H1 (cell line): ENCODE results near the gene MAP3K14. TPM values are rescaled to one million over a fixed set of nuclear protein-coding genes. Genes with fewer than 3 reads are reported as not detected.

ENCODE experiments used
- CTCF ChIA-PET: fragments of 300-600 bp; sonication (Branson Sonifier 250); formaldehyde crosslinking; loops from one replicate; lab custom pipeline; 2021; ENCODE audit not compliant: partially characterized antibody; lab: Charles Lee
- POLR2A ChIA-PET: fragments of 300-600 bp; sonication (Branson Sonifier 250); formaldehyde crosslinking; loops from one replicate; lab custom pipeline; 2021; ENCODE audit warnings: inconsistent platforms; ENCODE audit not compliant: partially characterized antibody; lab: Charles Lee
- DNase-seq, 2 experiments: peaks; one replicate each; pipeline versions ENCODE4 v3.0.0 to v3.0.0-alpha.2; 2010 to 2022; ENCODE audit warnings: low spot score in 2 of 2, low read depth in 1 of 2, mixed read lengths in 1 of 2
- FAIRE-seq: peaks from 2 replicates; lab custom pipeline; 2011; peaks lifted over from hg19 to GRCh38; lab: Jason Lieb, UNC
- H2AFZ ChIP-seq: 2 replicates; pipeline ENCODE4 v1.8.1; 2012; ENCODE audit warnings: low read length, inconsistent platforms
- H2AK5ac ChIP-seq: 2 replicates; pipeline ENCODE4 v1.6.1; 2013; ENCODE audit warnings: low read depth, low read length
- H2BK120ac ChIP-seq: replicated peaks from 2 replicates; pipeline ENCODE3; 2013; ENCODE audit warnings: low read depth, low read length, inconsistent platforms
- H2BK12ac ChIP-seq: 2 replicates; pipeline ENCODE4 v1.6.1; 2013; ENCODE audit warnings: low read depth, low read length
- H2BK15ac ChIP-seq: 2 replicates; pipeline ENCODE4 v1.6.1; 2013; ENCODE audit warnings: low read length
- H2BK20ac ChIP-seq: 2 replicates; pipeline ENCODE4 v1.6.1; 2013; ENCODE audit warnings: low read length
- H2BK5ac ChIP-seq: 2 replicates; pipeline ENCODE4 v1.6.1; 2013; ENCODE audit warnings: low read depth, low read length
- H3K14ac ChIP-seq: 2 replicates; pipeline ENCODE4 v1.6.1; 2013; ENCODE audit warnings: inconsistent platforms; ENCODE audit not compliant: insufficient read length
- H3K18ac ChIP-seq: 2 replicates; pipeline ENCODE4 v1.6.1; 2013; ENCODE audit warnings: low read length; ENCODE audit errors: extremely low read depth
- H3K23ac ChIP-seq: 2 replicates; pipeline ENCODE4 v1.6.1; 2013; ENCODE audit warnings: inconsistent platforms; ENCODE audit not compliant: insufficient read length
- H3K23me2 ChIP-seq: 2 replicates; pipeline ENCODE4 v1.6.1; 2013; ENCODE audit warnings: low read depth, low read length
- H3K27ac ChIP-seq: 2 replicates; pipeline ENCODE4 v1.6.1; 2011; ENCODE audit warnings: low read depth, low read length, inconsistent platforms
- H3K27me3 ChIP-seq, 4 experiments: replicated peaks in 1 of 4; 1 replicate in 1 of 4; 2 replicates in 3 of 4; pipeline versions ENCODE4 v1.6.1 to v1.8.1; 2011 to 2013; ENCODE audit warnings: low read length in 3 of 4, mild to moderate bottlenecking in 3 of 4, inconsistent platforms in 2 of 4, mixed read lengths in 2 of 4, moderate library complexity in 1 of 4; ENCODE audit not compliant: control insufficient read depth in 3 of 4, insufficient read depth in 3 of 4; ENCODE audit errors: extremely low read depth in 1 of 4
- H3K36me3 ChIP-seq, 4 experiments: 2 replicates each; pipeline versions ENCODE4 v1.6.1 to v1.8.1; 2011 to 2013; ENCODE audit warnings: mild to moderate bottlenecking in 4 of 4, low read length in 3 of 4, moderate library complexity in 2 of 4, control low read depth in 1 of 4, inconsistent platforms in 1 of 4; ENCODE audit not compliant: insufficient read depth in 4 of 4, control insufficient read depth in 2 of 4
- H3K4ac ChIP-seq: replicated peaks from 2 replicates; pipeline ENCODE3; 2013; ENCODE audit warnings: low read length, low read depth, mixed read lengths, inconsistent platforms; ENCODE audit not compliant: insufficient read length
- H3K4me1 ChIP-seq, 4 experiments: replicated peaks in 1 of 4; 1 replicate in 1 of 4; 2 replicates in 3 of 4; pipeline versions ENCODE4 v1.6.1 to v1.8.1; 2011 to 2013; ENCODE audit warnings: low read length in 3 of 4, inconsistent platforms in 2 of 4, mixed read lengths in 1 of 4; ENCODE audit not compliant: insufficient read depth in 4 of 4, control insufficient read depth in 3 of 4
- H3K4me2 ChIP-seq, 2 experiments: 2 replicates each; pipeline versions ENCODE4 v1.6.1 to v1.8.1; 2011 to 2013; ENCODE audit warnings: low read depth in 2 of 2, low read length in 2 of 2, control low read depth in 1 of 2, inconsistent platforms in 1 of 2, mild to moderate bottlenecking in 1 of 2; ENCODE audit not compliant: insufficient read depth in 1 of 2
- H3K4me3 ChIP-seq, 4 experiments: fragments of 200-600, 300-600 bp in 1 of 4; sonication (generic), shearing (Covaris generic), sonication (Bioruptor Twin) in 1 of 4; 2 replicates each; pipeline versions ENCODE4 v1.5.1 to v1.8.1; 2011 to 2016; ENCODE audit warnings: low read length in 4 of 4, low read depth in 3 of 4, control low read depth in 2 of 4, inconsistent platforms in 2 of 4, mild to moderate bottlenecking in 2 of 4, mixed read lengths in 1 of 4, moderate library complexity in 1 of 4; ENCODE audit not compliant: insufficient read depth in 2 of 4; ENCODE audit errors: extremely low read depth in 1 of 4
- H3K56ac ChIP-seq: replicated peaks from 2 replicates; pipeline ENCODE3; 2013; ENCODE audit warnings: low read depth, mild to moderate bottlenecking, mixed read lengths, low read length, inconsistent platforms; ENCODE audit not compliant: insufficient read length
- H3K79me1 ChIP-seq: 2 replicates; pipeline ENCODE4 v1.6.1; 2013; ENCODE audit warnings: low read depth, low read length, control low read depth
- H3K79me2 ChIP-seq, 2 experiments: 2 replicates each; pipeline versions ENCODE4 v1.6.1 to v1.8.1; 2012 to 2013; ENCODE audit warnings: low read length in 2 of 2, mild to moderate bottlenecking in 2 of 2, inconsistent platforms in 1 of 2; ENCODE audit not compliant: insufficient read depth in 2 of 2, control insufficient read depth in 1 of 2
- H3K9ac ChIP-seq, 4 experiments: replicated peaks in 1 of 4; 1 replicate in 1 of 4; 2 replicates in 3 of 4; pipeline versions ENCODE4 v1.6.1 to v1.8.1; 2011 to 2013; ENCODE audit warnings: low read depth in 3 of 4, low read length in 3 of 4, control low read depth in 2 of 4, mild to moderate bottlenecking in 2 of 4, moderate library complexity in 2 of 4, inconsistent platforms in 1 of 4; ENCODE audit errors: extremely low read depth in 1 of 4
- H3K9me3 ChIP-seq, 2 experiments: 2 replicates each; pipeline versions ENCODE4 v1.6.1 to v1.8.1; 2012 to 2013; ENCODE audit warnings: mild to moderate bottlenecking in 2 of 2, moderate library complexity in 2 of 2, control low read depth in 1 of 2, inconsistent platforms in 1 of 2, low read depth in 1 of 2, low read length in 1 of 2, mixed read lengths in 1 of 2; ENCODE audit not compliant: insufficient read depth in 2 of 2
- H4K20me1 ChIP-seq, 2 experiments: replicated peaks in 1 of 2; 2 replicates each; pipeline versions ENCODE3 to v1.8.1; 2011 to 2013; ENCODE audit warnings: inconsistent platforms in 2 of 2, low read length in 2 of 2, mild to moderate bottlenecking in 1 of 2; ENCODE audit not compliant: insufficient read depth in 2 of 2, control insufficient read depth in 1 of 2
- H4K5ac ChIP-seq: 2 replicates; pipeline ENCODE4 v1.6.1; 2013; ENCODE audit warnings: low read length, low read depth, mixed read lengths, inconsistent platforms; ENCODE audit not compliant: insufficient read length
- H4K8ac ChIP-seq: 2 replicates; pipeline ENCODE4 v1.8.0; 2013; ENCODE audit warnings: mild to moderate bottlenecking, moderate library complexity, low read length, inconsistent platforms; ENCODE audit not compliant: insufficient read depth; ENCODE audit errors: extremely low read depth
- H4K91ac ChIP-seq: replicated peaks from 2 replicates; pipeline ENCODE3; 2013; ENCODE audit warnings: low read length, mixed read lengths, inconsistent platforms; ENCODE audit not compliant: insufficient read length
- ASH2L ChIP-seq: fragments of 200-600, 300-600 bp; sonication (generic); IDR thresholded peaks from one replicate; pipeline ENCODE4 v1.7.1; 2017; ENCODE audit warnings: low read length
- KDM4A ChIP-seq: IDR thresholded peaks from one replicate; pipeline ENCODE4 v1.7.1; 2012; ENCODE audit warnings: low read depth, mild to moderate bottlenecking, moderate library complexity, low read length, inconsistent platforms; ENCODE audit not compliant: severe bottlenecking
- SP2 ChIP-seq: IDR thresholded peaks from 2 replicates; pipeline ENCODE4 v1.6.1; 2012; ENCODE audit warnings: mild to moderate bottlenecking, low read length, inconsistent platforms
- SP4 ChIP-seq: IDR thresholded peaks from 2 replicates; pipeline ENCODE4 v1.6.1; 2012; ENCODE audit warnings: low read length, inconsistent platforms
- WGBS, 2 experiments: shearing (Covaris generic) in 1 of 2; methylation state at CpG; one replicate each; pipeline versions ENCODE4 v1.1.6 to v1.1.7; 2013 to 2015; ENCODE audit warnings: low lambda C conversion rate in 2 of 2, mixed read lengths in 2 of 2, inconsistent platforms in 1 of 2, low coverage in 1 of 2, missing lambda C conversion rate in 1 of 2; ENCODE audit not compliant: insufficient replicate concordance in 2 of 2, insufficient coverage in 1 of 2, insufficient read length in 1 of 2; ENCODE audit errors: extremely low coverage in 1 of 2, missing lambda C conversion rate in 1 of 2; 5-methylcytosine and 5-hydroxymethylcytosine counted together
- polyA plus RNA-seq, 7 experiments: library from polyadenylated mRNA; depleted of rRNA in 3 of 7; stranded (reverse) in 5 of 7; unstranded in 2 of 7; fragments of >200 nt in 5 of 7; fragments of 200-250 nt in 2 of 7; gene quantifications; 1 replicate in 5 of 7; 2 replicates in 1 of 7; 4 replicates in 1 of 7; pipeline versions ENCODE4 v1.2.1 to v1.2.3, GENCODE V29; 2011 to 2013; ENCODE audit warnings: missing spikeins in 2 of 7, mixed read lengths in 2 of 7
- total RNA-seq: library from RNA; stranded (reverse); fragmentation: NEBNext Ultra II Directional; extraction: Animal tissue kit (Norgen Biotek cat#: 25700); gene quantifications from 2 replicates; pipeline ENCODE4 v1.2.1, GENCODE V29; 2021

Gene MAP3K14
- total and polyA plus RNA-seq, 2 of the 8 experiments (the other 6 are each of a cell fraction or from before 2014, with no cell fraction given) = 5.2 to 6.1 TPM

DNA sequence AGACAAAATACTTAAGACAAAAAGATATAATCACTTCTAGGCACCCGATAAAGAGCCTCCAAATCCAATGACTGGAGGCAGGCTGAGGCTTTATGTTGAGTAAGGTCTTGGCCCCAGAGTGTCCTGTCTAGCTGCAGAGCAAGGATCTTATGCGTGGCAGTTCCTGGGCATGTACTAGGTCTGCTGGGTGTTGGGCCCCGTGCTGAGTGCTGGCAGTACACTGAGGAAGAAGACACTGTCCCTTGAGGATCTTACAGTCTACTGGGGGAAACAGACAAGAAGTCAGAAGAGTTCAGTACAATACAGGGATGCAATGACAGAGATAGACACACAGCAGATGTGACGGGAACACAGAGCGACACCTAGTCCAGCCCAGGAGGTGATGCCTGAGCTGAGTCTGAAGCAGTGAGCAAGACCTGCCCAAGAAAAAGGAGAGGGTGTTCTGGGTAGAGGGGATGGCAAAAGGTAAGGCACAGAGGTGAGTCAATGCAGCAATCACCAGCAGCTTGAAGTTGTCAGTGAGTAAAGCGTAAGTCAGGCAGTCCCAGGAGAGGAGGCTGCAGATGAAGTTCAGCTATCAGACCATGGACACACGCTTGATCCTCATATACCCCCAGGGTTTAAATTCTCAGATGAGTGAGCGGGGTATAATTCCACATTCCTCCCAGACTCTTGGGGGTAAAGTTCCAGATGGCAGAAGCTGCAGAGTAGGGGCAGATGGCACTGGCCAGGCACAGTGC lies 18.1 kb downstream of the MAP3K14 start:
- WGBS, 2 experiments = 97% methylated on average over 8 of the region's 8 CpGs; no CpG with 5 or more reads in 1 of the 2 experiments
- ChIA-PET CTCF (interaction anchor here (0.7 to 2.0 kb wide), 13 partner anchors 10 to 127 kb away, joined by 3 to 10 read pairs (median 4); no protein-coding TSS in a partner anchor), POLR2A (interaction anchor here (1.2 kb wide), 1 partner anchor 72 kb away, joined by 3 read pairs; no protein-coding TSS in a partner anchor)
- Histone ChIP-seq H2AFZ (no peak overlapping the region), H3K14ac (no peak overlapping the region), H3K27ac (no peak overlapping the region), H4K5ac (no peak overlapping the region), H3K18ac (no peak overlapping the region), H3K23ac (no peak overlapping the region), H2BK20ac (no peak overlapping the region), H3K36me3 (no peaks in the 10 kb centered on the region), H4K91ac (no peak overlapping the region), H3K56ac (no peak overlapping the region), H3K4me3 (no peak overlapping the region), H4K8ac (no peak overlapping the region; the same call in 1 of the 2 replicates), H3K9me3 (no peaks in the 10 kb centered on the region), H2BK15ac (no peak overlapping the region), H2BK12ac (no peak overlapping the region), H3K27me3 (no peaks in the 10 kb centered on the region), H3K79me2 (peaks cover 0 to 4% of the 10 kb centered on the region in 2 experiments; a peak in 1 of 4 replicates), H3K4ac (no peak overlapping the region), H2AK5ac (no peak overlapping the region), H3K23me2 (no peaks in the 10 kb centered on the region), H4K20me1 (peaks cover 3 to 6% of the 10 kb centered on the region in 2 experiments), H3K79me1 (peaks cover 12% of the 10 kb centered on the region), H3K4me1 (no peaks in the 10 kb centered on the region; a peak in 1 of 7 replicates), H3K9ac (peak overlapping the region in 1 of 4 experiments; percentile 28; a peak in 1 of 7 replicates), H3K4me2 (no peak overlapping the region), H2BK5ac (no peak overlapping the region), H2BK120ac (no peak overlapping the region)
- FAIRE-seq = no peak
- DNase-seq = no peak
- TF ChIP-seq SP4 = no peak
- no peak for TF ChIP-seq KDM4A
- TF ChIP-seq SP2 = no peak
- TF ChIP-seq ASH2L = no peak
